Activated CD4-positive, alpha-beta T cell treated with anti-CD3 and anti-CD28 coated beads, Interleukin-2, amount 10 ng/mL, durations not matched to agents 7 days and 5 days (primary cell): ENCODE data around the gene CMTM3. TPM values are rescaled to one million over a fixed set of nuclear protein-coding genes. Genes with fewer than 3 reads are reported as not detected.
"Not testable (repeated sequence)": the region's sequence is repeated elsewhere in the genome, so short reads cannot be mapped to it uniquely, and the experiment has no call there.

Source experiments
- CTCF ChIA-PET: fragments of 350-600 bp; sonication (Branson Sonifier 250); formaldehyde crosslinking; loops from one replicate; lab custom pipeline; 2021; ENCODE audit warnings: antibody characterized with exemption; lab: Charles Lee
- POLR2A ChIA-PET: fragments of 350-600 bp; sonication (Branson Sonifier 250); formaldehyde crosslinking; loops from one replicate; lab custom pipeline; 2021; ENCODE audit warnings: antibody characterized with exemption; lab: Charles Lee
- DNase-seq: peaks from one replicate; pipeline ENCODE4 v3.0.0-alpha.2; 2020
- H3K27ac Mint-ChIP-seq: one replicate; pipeline ENCODE4 v1.8.0; 2021; ENCODE audit warnings: mild to moderate bottlenecking, moderate library complexity, mixed read lengths
- H3K27me3 Mint-ChIP-seq: one replicate; pipeline ENCODE4 v1.8.0; 2021; ENCODE audit warnings: mixed read lengths
- H3K36me3 Mint-ChIP-seq: one replicate; pipeline ENCODE4 v1.8.0; 2021; ENCODE audit warnings: low read depth, mixed read lengths
- H3K4me1 Mint-ChIP-seq: one replicate; pipeline ENCODE4 v1.8.0; 2021; ENCODE audit warnings: mixed read lengths
- H3K4me3 Mint-ChIP-seq: one replicate; pipeline ENCODE4 v1.8.0; 2021; ENCODE audit warnings: mild to moderate bottlenecking, moderate library complexity, mixed read lengths
- H3K9me3 Mint-ChIP-seq: one replicate; pipeline ENCODE4 v1.8.0; 2021; ENCODE audit warnings: mixed read lengths
- total RNA-seq, 2 experiments: library from RNA; stranded (reverse); gene quantifications; one replicate each; pipeline ENCODE4 v1.2.3, GENCODE V29; 2021

The CMTM3 gene, protein sequence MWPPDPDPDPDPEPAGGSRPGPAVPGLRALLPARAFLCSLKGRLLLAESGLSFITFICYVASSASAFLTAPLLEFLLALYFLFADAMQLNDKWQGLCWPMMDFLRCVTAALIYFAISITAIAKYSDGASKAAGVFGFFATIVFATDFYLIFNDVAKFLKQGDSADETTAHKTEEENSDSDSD
- 100 to 1,000 TPM; 100 to 107 TPM for total RNA-seq

DNA sequence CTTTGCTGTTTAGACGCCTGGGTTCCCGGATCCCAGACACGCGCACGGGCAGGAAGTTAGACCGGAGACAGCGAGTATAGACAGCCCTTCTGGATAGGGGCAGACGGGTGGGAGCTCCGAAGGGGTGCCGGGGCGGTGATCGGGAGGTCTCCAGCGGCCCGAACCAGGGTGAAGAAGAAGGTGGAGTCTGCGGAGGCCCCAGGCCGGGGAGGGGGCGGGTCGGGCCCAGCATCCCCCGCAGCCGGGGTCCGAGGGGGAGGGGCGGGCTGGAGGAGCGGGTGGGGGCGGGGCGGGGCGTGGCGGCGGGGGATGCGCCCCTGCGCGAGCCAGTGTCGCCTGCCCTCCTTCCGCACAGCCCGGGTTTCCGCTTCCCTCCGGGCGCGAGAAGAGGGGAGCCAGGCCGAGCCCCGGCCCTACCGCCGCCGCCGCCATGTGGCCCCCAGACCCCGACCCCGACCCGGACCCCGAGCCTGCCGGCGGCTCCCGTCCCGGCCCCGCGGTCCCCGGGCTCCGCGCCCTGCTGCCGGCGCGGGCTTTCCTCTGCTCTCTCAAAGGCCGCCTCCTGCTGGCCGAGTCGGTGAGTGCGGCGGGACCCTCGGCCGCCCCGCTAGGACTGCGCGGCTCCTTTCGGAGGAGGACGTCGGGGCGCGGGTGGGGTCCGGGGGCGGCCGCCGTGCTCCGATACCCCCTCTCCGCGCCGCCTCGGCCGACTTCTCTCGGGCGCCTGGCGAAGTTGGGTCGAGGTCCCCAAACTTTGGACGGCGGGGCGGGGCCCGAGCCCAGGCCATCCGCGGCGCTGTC, at the start of gene CMTM3:
CMTM3 (plus strand) TSS at position 329 of the 801 bp plus-strand sequence; CDS start at position 431, 102 bp downstream.
- Mint-ChIP-seq H3K36me3 (peaks cover 27% of the 10 kb centered on the region), H3K4me3 (peak within 1 kb of the TSS; percentile 89), H3K27ac (peak within 1 kb of the TSS; percentile 98), H3K27me3 (no peaks in the 10 kb centered on the region), H3K4me1 (peaks cover 54% of the 10 kb centered on the region), H3K9me3 (peaks cover 7% of the 10 kb centered on the region)
- POLR2A ChIA-PET: interaction anchor here (1.2 kb wide), 1 partner anchor 52 kb away, joined by 7 read pairs; the partner anchor contains the start of gene CKLF
- CTCF ChIA-PET: interaction anchor here (0.6 to 1.5 kb wide), 10 partner anchors 14 to 263 kb away, joined by 3 to 12 read pairs (median 3); partner anchors contain the start of gene NAE1
- DNase-seq: peak; percentile 71

DNA sequence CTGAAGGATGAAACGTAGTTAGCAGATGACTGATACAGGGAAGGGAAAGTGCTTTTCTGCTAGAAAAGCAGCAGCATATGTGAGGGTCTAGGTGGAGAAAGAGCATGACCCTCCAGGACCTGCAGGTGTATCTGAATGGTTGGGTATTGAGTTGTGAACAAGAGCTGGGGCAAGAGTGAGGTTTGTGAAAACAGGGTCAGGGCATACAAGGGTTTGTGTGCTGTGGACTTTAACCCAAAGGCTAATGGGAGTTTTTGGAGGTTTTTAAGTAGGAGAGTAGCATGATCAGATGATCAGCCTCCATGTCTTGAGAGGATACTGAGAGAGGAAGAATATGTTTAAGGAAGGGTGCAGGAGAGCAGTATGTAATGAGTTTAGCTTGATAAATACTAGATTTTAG, 44.4 kb upstream of the CMTM3 start:
- Mint-ChIP-seq H3K9me3 (no peaks in the 10 kb centered on the region), H3K27me3 (no peaks in the 10 kb centered on the region), H3K4me1 (peaks cover 80% of the 10 kb centered on the region), H3K4me3 (no peak overlapping the region), H3K36me3 (peaks cover 60% of the 10 kb centered on the region), H3K27ac (peak overlapping the region; percentile 17)
- no peak for DNase-seq
- ChIA-PET CTCF (interaction anchor here (0.6 to 2.0 kb wide), 4 partner anchors 10 to 49 kb away, joined by 3 to 5 read pairs (median 3); no protein-coding TSS in a partner anchor), POLR2A (no interaction called here)

DNA sequence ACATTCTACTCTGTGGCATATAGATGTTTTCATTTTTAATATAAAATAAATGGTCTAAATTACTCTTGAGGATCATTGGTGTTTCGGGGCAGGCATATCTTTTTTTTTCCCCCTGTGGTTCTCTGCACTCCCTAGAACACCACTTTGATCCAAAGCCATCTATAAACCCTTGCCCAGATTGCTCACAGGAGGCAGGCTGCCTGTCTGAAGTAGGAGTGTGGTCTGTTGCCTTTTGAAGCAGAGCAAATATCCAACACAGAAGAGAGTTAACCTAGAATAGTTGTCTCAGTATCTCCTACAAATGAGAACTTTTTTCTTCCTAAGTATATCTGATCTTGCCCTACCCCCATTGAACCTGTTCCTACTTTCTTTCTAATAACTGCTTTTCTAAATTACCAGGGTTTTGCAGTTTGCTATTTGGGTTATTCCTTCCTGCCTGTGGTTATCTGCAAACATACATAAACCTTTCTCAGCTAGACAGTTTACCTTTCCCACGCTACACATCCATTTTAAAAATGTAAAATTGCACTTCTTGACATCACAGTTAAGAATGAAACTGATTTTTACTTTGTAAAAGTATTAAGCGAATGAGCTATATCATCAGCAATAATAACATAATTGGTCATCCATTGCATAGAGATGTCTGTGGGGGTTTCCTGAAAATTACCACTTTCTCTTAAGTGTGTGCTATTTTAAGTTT, 43.0 kb upstream of the CMTM3 start:
- DNase-seq: no peak
- Mint-ChIP-seq H3K27ac (peak overlapping the region; percentile 47), H3K4me3 (no peak overlapping the region), H3K27me3 (no peaks in the 10 kb centered on the region), H3K36me3 (peaks cover 61% of the 10 kb centered on the region), H3K4me1 (peaks cover 68% of the 10 kb centered on the region), H3K9me3 (no peaks in the 10 kb centered on the region)
- CTCF ChIA-PET: interaction anchor here (0.7 to 1.2 kb wide), 5 partner anchors 11 to 39 kb away, joined by 3 to 4 read pairs (median 3); no protein-coding TSS in a partner anchor
- POLR2A ChIA-PET: interaction anchor here (0.6 kb wide), 1 partner anchor 9 kb away, joined by 5 read pairs; the partner anchor contains the start of gene CKLF

GRCh38 chr16:66562409-66562808, 42.1 kb upstream of the CMTM3 start:
- H3K4me3 Mint-ChIP-seq: no peak overlapping the region
- H3K27ac Mint-ChIP-seq: peak overlapping the region; percentile 56
- CTCF ChIA-PET: interaction anchor here (1.0 to 1.7 kb wide), 6 partner anchors 9 to 40 kb away, joined by 3 to 4 read pairs (median 3); partner anchors contain the start of gene CKLF

DNA sequence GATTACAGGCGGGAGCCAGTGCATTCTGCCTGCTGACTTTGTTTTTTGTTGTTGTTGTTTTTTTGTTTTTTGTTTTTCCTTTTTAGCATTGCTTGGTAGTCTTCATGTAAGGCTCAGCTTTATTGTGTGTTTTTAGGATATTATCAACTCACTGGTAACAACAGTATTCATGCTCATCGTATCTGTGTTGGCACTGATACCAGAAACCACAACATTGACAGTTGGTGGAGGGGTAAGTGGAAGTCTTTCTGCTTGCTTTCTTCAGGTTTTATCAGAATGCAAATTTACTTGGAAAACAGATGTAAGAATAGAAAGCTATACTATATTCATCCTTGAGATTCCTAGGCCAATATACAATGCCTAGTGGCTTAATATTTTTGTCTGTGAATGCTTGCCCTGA, 41.5 kb upstream of the CMTM3 start:
- DNase-seq: no peak
- POLR2A ChIA-PET: interaction anchor here (1.1 kb wide), 1 partner anchor 11 kb away, joined by 4 read pairs; the partner anchor contains the start of gene CKLF
- H3K36me3 Mint-ChIP-seq: peaks cover 70% of the 10 kb centered on the region
- H3K4me3 Mint-ChIP-seq: no peak overlapping the region
- CTCF ChIA-PET: interaction anchor here (1.1 to 2.1 kb wide), 5 partner anchors 9 to 22 kb away, joined by 3 to 11 read pairs (median 4); partner anchors contain the start of genes CKLF and CMTM2
- H3K27ac Mint-ChIP-seq: peak overlapping the region; percentile 56
- H3K27me3 Mint-ChIP-seq: no peaks in the 10 kb centered on the region
- peaks cover 62% of the 10 kb centered on the region for H3K4me1 Mint-ChIP-seq
- no peaks in the 10 kb centered on the region for H3K9me3 Mint-ChIP-seq

More at GRCh38 chr16:66562409-66562808, 42.1 kb upstream of the CMTM3 start:
- Mint-ChIP-seq H3K4me1 (peaks cover 66% of the 10 kb centered on the region), H3K36me3 (peaks cover 68% of the 10 kb centered on the region), H3K9me3 (no peaks in the 10 kb centered on the region), H3K27me3 (no peaks in the 10 kb centered on the region)
- DNase-seq: no peak
- POLR2A ChIA-PET: interaction anchor here (0.6 kb wide), 1 partner anchor 10 kb away, joined by 5 read pairs; the partner anchor contains the start of gene CKLF

DNA sequence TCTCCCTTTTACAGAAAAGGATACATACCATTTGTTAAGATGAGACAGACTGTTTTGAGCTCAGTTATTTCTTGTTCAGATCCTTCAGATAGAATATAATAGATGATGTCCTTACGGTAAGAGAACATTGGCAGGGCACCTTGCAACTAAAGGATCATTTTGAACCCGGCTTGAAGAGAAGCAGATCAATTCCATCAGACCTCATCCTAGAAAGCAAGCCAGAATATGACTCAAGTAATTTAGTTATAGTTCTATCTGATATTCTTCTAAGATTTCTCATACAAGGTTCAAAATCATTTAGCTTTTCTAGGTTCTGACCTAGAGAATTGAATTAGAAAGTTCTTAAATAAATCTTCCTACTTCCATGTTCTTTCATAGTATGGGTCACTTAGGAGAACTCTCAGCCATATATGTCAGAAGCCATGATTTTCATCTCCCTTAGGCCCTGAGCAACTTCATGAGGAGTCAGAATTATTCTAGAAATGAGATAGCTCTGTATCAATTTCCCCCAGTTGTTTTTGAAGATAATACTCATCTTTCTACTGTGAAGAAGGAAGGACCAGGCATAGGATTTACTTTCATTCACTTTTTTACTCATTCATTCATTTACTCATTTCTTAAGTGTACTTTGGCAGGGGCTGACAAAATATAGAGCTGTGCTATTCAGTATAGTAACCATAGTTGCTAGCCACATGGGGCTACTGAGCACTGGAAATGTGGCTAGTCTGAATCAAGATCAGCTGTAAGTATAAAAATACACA, 40.8 kb upstream of the CMTM3 start:
- Mint-ChIP-seq H3K4me3 (no peak overlapping the region), H3K27me3 (no peaks in the 10 kb centered on the region), H3K9me3 (no peaks in the 10 kb centered on the region), H3K27ac (no peak overlapping the region), H3K4me1 (peaks cover 56% of the 10 kb centered on the region), H3K36me3 (peaks cover 66% of the 10 kb centered on the region)
- ChIA-PET POLR2A (interaction anchor here (1.1 to 1.4 kb wide), 2 partner anchors 12 to 34 kb away, joined by 4 read pairs; partner anchors contain the start of gene CKLF), CTCF (interaction anchor here (0.6 to 2.1 kb wide), 6 partner anchors 10 to 69 kb away, joined by 3 to 11 read pairs (median 4); partner anchors contain the start of gene CMTM2)
- no peak for DNase-seq

DNA sequence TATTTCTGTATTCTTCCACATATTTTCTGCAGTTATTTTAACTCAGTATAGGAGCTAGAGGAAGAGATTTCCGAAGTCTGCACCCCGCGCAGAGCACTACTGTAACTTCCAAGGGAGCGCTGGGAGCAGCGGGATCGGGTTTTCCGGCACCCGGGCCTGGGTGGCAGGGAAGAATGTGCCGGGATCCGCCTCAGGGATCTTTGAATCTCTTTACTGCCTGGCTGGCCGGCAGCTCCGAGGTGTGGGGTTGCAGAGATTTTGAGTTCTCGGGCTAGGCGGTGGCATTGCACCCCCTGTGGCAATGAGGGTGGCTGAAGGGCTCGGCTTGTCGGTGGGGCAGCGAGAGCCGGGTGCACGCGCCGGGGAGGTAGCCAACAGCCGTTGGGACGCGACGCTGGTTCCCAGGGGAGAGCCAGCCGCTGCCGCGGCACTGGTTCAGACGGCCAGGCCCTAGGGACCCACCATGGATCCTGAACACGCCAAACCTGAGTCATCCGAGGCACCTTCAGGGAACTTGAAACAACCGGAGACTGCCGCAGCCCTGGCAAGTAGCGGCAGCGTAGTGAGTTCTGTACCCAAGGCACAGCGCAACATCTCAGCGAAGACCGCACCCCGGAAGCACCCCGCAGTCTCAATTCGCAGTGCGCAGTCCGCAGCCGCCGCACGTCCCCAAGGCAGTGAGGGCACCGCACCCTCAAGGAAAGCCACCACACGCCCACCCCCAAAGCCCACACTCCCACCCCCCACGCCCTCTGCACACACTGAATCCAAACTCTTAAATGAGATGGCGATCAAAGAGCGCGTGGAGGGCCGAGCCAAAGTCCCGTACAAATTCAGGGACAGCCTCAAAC, 38.2 kb upstream of the CMTM3 start, which contains the start of gene CMTM1:
CMTM1 (plus strand) TSS at position 389 of the 851 bp plus-strand sequence; CDS start at position 464, 75 bp downstream.
- CTCF ChIA-PET: interaction anchor here (1.0 kb wide), 1 partner anchor 12 kb away, joined by 3 read pairs; no protein-coding TSS in a partner anchor
- Mint-ChIP-seq H3K27me3 (no peaks in the 10 kb centered on the region), H3K4me3 (no peak within 1 kb of the TSS), H3K27ac (no peak within 1 kb of the TSS), H3K4me1 (peaks cover 34% of the 10 kb centered on the region), H3K9me3 (no peaks in the 10 kb centered on the region), H3K36me3 (peaks cover 46% of the 10 kb centered on the region)
- DNase-seq: no peak
- POLR2A ChIA-PET: no interaction called here

DNA sequence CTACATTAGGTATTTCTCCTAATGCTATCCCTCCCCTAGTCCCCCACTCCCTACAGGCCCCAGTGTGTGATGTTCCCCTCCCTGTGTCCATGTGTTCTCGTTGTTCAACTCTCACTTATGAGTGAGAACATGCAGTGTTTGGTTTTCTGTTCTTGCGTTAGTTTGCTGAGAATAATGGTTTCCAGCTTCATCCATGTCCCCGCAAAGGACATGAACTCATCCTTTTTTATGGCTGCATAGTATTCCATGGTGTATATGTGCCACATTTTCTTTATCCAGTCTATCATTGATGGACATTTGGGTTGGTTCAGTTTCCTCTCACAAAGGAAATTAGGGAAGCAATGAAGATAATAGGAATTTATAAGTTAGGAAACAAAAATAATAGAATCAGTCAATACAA, 37.2 kb upstream of the CMTM3 start:
- H3K9me3 Mint-ChIP-seq, H3K27me3 Mint-ChIP-seq, POLR2A ChIA-PET, H3K27ac Mint-ChIP-seq, DNase-seq, H3K4me3 Mint-ChIP-seq: not testable (repeated sequence)
- peaks cover 41% of the 10 kb centered on the region for H3K36me3 Mint-ChIP-seq
- CTCF ChIA-PET: interaction anchor here (1.0 kb wide), 1 partner anchor 13 kb away, joined by 3 read pairs; no protein-coding TSS in a partner anchor
- peaks cover 24% of the 10 kb centered on the region for H3K4me1 Mint-ChIP-seq

- Mint-ChIP-seq H3K36me3 (peaks cover 41% of the 10 kb centered on the region), H3K27ac (no peak overlapping the region), H3K4me3 (no peak overlapping the region), H3K9me3 (no peaks in the 10 kb centered on the region), H3K27me3 (no peaks in the 10 kb centered on the region), H3K4me1 (peaks cover 13% of the 10 kb centered on the region)
- POLR2A ChIA-PET: no interaction called here
- CTCF ChIA-PET: no interaction called here
- DNase-seq: no peak
Observed at GRCh38 chr16:66568355-66568754, 36.1 kb upstream of the CMTM3 start.

- POLR2A ChIA-PET: no interaction called here
- H3K4me3 Mint-ChIP-seq: no peak overlapping the region
- H3K27ac Mint-ChIP-seq: no peak overlapping the region
Observed at GRCh38 chr16:66569131-66569530, 35.4 kb upstream of the CMTM3 start.

More at GRCh38 chr16:66569131-66569530, 35.4 kb upstream of the CMTM3 start:
- DNase-seq: no peak
- H3K27me3 Mint-ChIP-seq: no peaks in the 10 kb centered on the region
- H3K4me1 Mint-ChIP-seq: peaks cover 7% of the 10 kb centered on the region
- CTCF ChIA-PET: interaction anchor here (2.4 kb wide), 1 partner anchor 17 kb away, joined by 9 read pairs; the partner anchor contains the start of gene CKLF
- H3K36me3 Mint-ChIP-seq: peaks cover 37% of the 10 kb centered on the region
- no peaks in the 10 kb centered on the region for H3K9me3 Mint-ChIP-seq
